Effector memory CD8-positive, alpha-beta T cell (primary cell): ENCODE measurements around the gene FANK1.
"Not testable (repeated sequence)": the region's sequence is repeated elsewhere in the genome, so short reads cannot be mapped to it uniquely, and the experiment has no call there.

Experiments
- ATAC-seq: fragments of 150-1000 bp; cut with Tn5 transposase; replicated peaks from 2 replicates; pipeline ENCODE4 v1.10.0; 2021; ENCODE audit warnings: mild to moderate bottlenecking, moderate library complexity
- DNase-seq, 3 experiments: peaks; one replicate each; pipeline ENCODE4 v3.0.0; 2021
- H3K27ac Mint-ChIP-seq, 2 donors: one replicate each; pipeline ENCODE4 v1.8.0; 2022; ENCODE audit warnings: mild to moderate bottlenecking in 2 of 2, mixed read lengths in 2 of 2, moderate library complexity in 2 of 2
- H3K27me3 Mint-ChIP-seq, 2 donors: one replicate each; pipeline ENCODE4 v1.8.0; 2022; ENCODE audit warnings: mixed read lengths in 2 of 2
- H3K36me3 Mint-ChIP-seq: one replicate; pipeline ENCODE4 v1.8.0; 2022; ENCODE audit warnings: mild to moderate bottlenecking, moderate library complexity, mixed read lengths; ENCODE audit not compliant: insufficient read depth
- H3K4me1 Mint-ChIP-seq, 2 donors: one replicate each; pipeline ENCODE4 v1.8.0; 2022; ENCODE audit warnings: low read depth in 2 of 2, mixed read lengths in 2 of 2
- H3K4me3 Mint-ChIP-seq, 2 donors: one replicate each; pipeline ENCODE4 v1.8.0; 2022; ENCODE audit warnings: mild to moderate bottlenecking in 2 of 2, mixed read lengths in 2 of 2, moderate library complexity in 2 of 2
- H3K9me3 Mint-ChIP-seq, 2 donors: one replicate each; pipeline ENCODE4 v1.8.0; 2022; ENCODE audit warnings: mixed read lengths in 2 of 2
- total RNA-seq, 9 experiments: gene quantifications; one replicate each; lab custom pipeline; 2026; lab: John Stamatoyannopoulos, UW

Gene FANK1
- total RNA-seq: 0 to 15.3 (median 0.87) reads per million in 9 experiments

GRCh38 chr10:125896088-125896934 lies at the start of gene FANK1:
TSS of gene FANK1 (plus strand) at chr10:125896564. CDS start at chr10:125896643, 79 bp downstream.
- H3K36me3 Mint-ChIP-seq: not testable (repeated sequence)

GRCh38 chr10:125846894-125847293 lies 49.5 kb upstream of the FANK1 start:
- DNase-seq (no peak), ATAC-seq (no peak)
- Mint-ChIP-seq H3K36me3 (peaks cover 9% of the 10 kb centered on the region), H3K4me3 (no peak overlapping the region), H3K27me3 (no peaks in the 10 kb centered on the region), H3K9me3 (no peaks in the 10 kb centered on the region), H3K27ac (no peak overlapping the region), H3K4me1 (no peaks in the 10 kb centered on the region)

More at GRCh38 chr10:125896088-125896934, at the start of gene FANK1:
- peak within 1 kb of the TSS in 1 of 2 donors; percentile 73 for H3K27ac Mint-ChIP-seq
- peaks cover 11 to 35% of the 10 kb centered on the region in 2 donors for H3K27me3 Mint-ChIP-seq
- ATAC-seq (peak; percentile 86), DNase-seq (peak; percentile 41 to 65 (median 64))
- H3K4me1 Mint-ChIP-seq, H3K9me3 Mint-ChIP-seq: not testable (repeated sequence)
- H3K4me3 Mint-ChIP-seq: peak within 1 kb of the TSS; percentile 79 to 83

GRCh38 chr10:125848371-125848770 lies 48.0 kb upstream of the FANK1 start:
- ATAC-seq (no peak), DNase-seq (no peak)
- Mint-ChIP-seq H3K27ac (no peak overlapping the region), H3K27me3 (no peaks in the 10 kb centered on the region), H3K36me3 (peaks cover 11% of the 10 kb centered on the region), H3K4me1 (no peaks in the 10 kb centered on the region), H3K9me3 (no peaks in the 10 kb centered on the region), H3K4me3 (no peak overlapping the region)

GRCh38 chr10:125848857-125849256 lies 47.5 kb upstream of the FANK1 start:
- DNase-seq: no peak
- Mint-ChIP-seq H3K27me3 (no peaks in the 10 kb centered on the region), H3K4me3 (no peak overlapping the region), H3K9me3 (no peaks in the 10 kb centered on the region), H3K4me1 (no peaks in the 10 kb centered on the region), H3K36me3 (peaks cover 11% of the 10 kb centered on the region), H3K27ac (no peak overlapping the region)
- ATAC-seq: no peak

GRCh38 chr10:125849448-125849847 lies 46.9 kb upstream of the FANK1 start:
- Mint-ChIP-seq H3K9me3 (no peaks in the 10 kb centered on the region), H3K36me3 (peaks cover 12% of the 10 kb centered on the region), H3K4me3 (no peak overlapping the region), H3K27ac (no peak overlapping the region), H3K4me1 (peaks cover 0 to 1% of the 10 kb centered on the region in 2 donors), H3K27me3 (no peaks in the 10 kb centered on the region)
- DNase-seq (no peak), ATAC-seq (no peak)

GRCh38 chr10:125850766-125851731 lies 45.3 kb upstream of the FANK1 start:
- H3K36me3 Mint-ChIP-seq: peaks cover 15% of the 10 kb centered on the region
- H3K9me3 Mint-ChIP-seq: no peaks in the 10 kb centered on the region
- H3K4me3 Mint-ChIP-seq: no peak overlapping the region
- DNase-seq: no peak
- H3K27me3 Mint-ChIP-seq: no peaks in the 10 kb centered on the region
- ATAC-seq: no peak
- H3K27ac Mint-ChIP-seq: no peak overlapping the region
- peaks cover 0 to 3% of the 10 kb centered on the region in 2 donors for H3K4me1 Mint-ChIP-seq

- Mint-ChIP-seq H3K27ac (no peak overlapping the region), H3K4me1 (peaks cover 0 to 3% of the 10 kb centered on the region in 2 donors), H3K4me3 (no peak overlapping the region), H3K9me3 (no peaks in the 10 kb centered on the region), H3K36me3 (peaks cover 15% of the 10 kb centered on the region), H3K27me3 (no peaks in the 10 kb centered on the region)
- ATAC-seq: no peak
- DNase-seq: no peak
Observed at GRCh38 chr10:125852487-125852886, 43.9 kb upstream of the FANK1 start.

- Mint-ChIP-seq H3K36me3 (peaks cover 4% of the 10 kb centered on the region), H3K27ac (no peak overlapping the region), H3K4me1 (peaks cover 0 to 3% of the 10 kb centered on the region in 2 donors), H3K4me3 (no peak overlapping the region), H3K27me3 (no peaks in the 10 kb centered on the region), H3K9me3 (no peaks in the 10 kb centered on the region)
- ATAC-seq (no peak), DNase-seq (no peak)
Observed at GRCh38 chr10:125857185-125857760, 39.1 kb upstream of the FANK1 start.

GRCh38 chr10:125859128-125859817 lies 37.1 kb upstream of the FANK1 start:
- Mint-ChIP-seq H3K9me3 (no peaks in the 10 kb centered on the region), H3K36me3 (peaks cover 4% of the 10 kb centered on the region), H3K27me3 (no peaks in the 10 kb centered on the region), H3K27ac (no peak overlapping the region), H3K4me1 (peaks cover 0 to 3% of the 10 kb centered on the region in 2 donors), H3K4me3 (no peak overlapping the region)
- DNase-seq (no peak), ATAC-seq (no peak)

GRCh38 chr10:125865120-125865519 lies 31.2 kb upstream of the FANK1 start:
- peaks cover 0 to 5% of the 10 kb centered on the region in 2 donors for H3K27me3 Mint-ChIP-seq
- H3K36me3 Mint-ChIP-seq: peaks cover 4% of the 10 kb centered on the region
- H3K4me3 Mint-ChIP-seq: no peak overlapping the region
- H3K4me1 Mint-ChIP-seq: no peaks in the 10 kb centered on the region
- H3K9me3 Mint-ChIP-seq: no peaks in the 10 kb centered on the region
- ATAC-seq (no peak), DNase-seq (no peak)
- H3K27ac Mint-ChIP-seq: no peak overlapping the region

GRCh38 chr10:125866421-125867029 lies 29.8 kb upstream of the FANK1 start:
- peaks cover 4% of the 10 kb centered on the region for H3K36me3 Mint-ChIP-seq

GRCh38 chr10:125868372-125868975 lies 27.9 kb upstream of the FANK1 start:
- ATAC-seq: no peak
- Mint-ChIP-seq H3K36me3 (peaks cover 4% of the 10 kb centered on the region), H3K27me3 (peaks cover 0 to 5% of the 10 kb centered on the region in 2 donors), H3K4me1 (no peaks in the 10 kb centered on the region), H3K9me3 (no peaks in the 10 kb centered on the region), H3K4me3 (no peak overlapping the region), H3K27ac (no peak overlapping the region)
- DNase-seq: peak in 1 of 3 experiments; percentile 2

More at GRCh38 chr10:125866421-125867029, 29.8 kb upstream of the FANK1 start:
- H3K9me3 Mint-ChIP-seq: no peaks in the 10 kb centered on the region
- DNase-seq: no peak
- peaks cover 0 to 5% of the 10 kb centered on the region in 2 donors for H3K27me3 Mint-ChIP-seq
- ATAC-seq: no peak
- H3K4me3 Mint-ChIP-seq: no peak overlapping the region
- no peaks in the 10 kb centered on the region for H3K4me1 Mint-ChIP-seq
- H3K27ac Mint-ChIP-seq: no peak overlapping the region
